Fibroblast of pulmonary artery (primary cell): Measurements from ENCODE around the gene OR52E1.

ENCODE experiments used
- DNase-seq: peaks from one replicate; pipeline ENCODE4 v3.0.0-alpha.2; 2010; ENCODE audit warnings: low read depth
- H3K4me3 ChIP-seq: replicated peaks from 2 replicates; pipeline ENCODE4 v1.5.1; 2011; ENCODE audit warnings: low read depth, mild to moderate bottlenecking, control low read depth, low read length, moderate library complexity
- CTCF ChIP-seq: IDR thresholded peaks from 2 replicates; pipeline ENCODE4 v1.5.1; 2011; ENCODE audit warnings: mild to moderate bottlenecking, control low read depth, low read length, inconsistent platforms; ENCODE audit errors: missing control alignments

OR52E1 gene

GRCh38 chr11:5103066-5103465 is 33.7 kb downstream of the OR52E1 start:
- DNase-seq = no peak
- H3K4me3 ChIP-seq = no peak overlapping the region
- TF ChIP-seq CTCF = no peak

- no peak overlapping the region for H3K4me3 ChIP-seq
- DNase-seq = no peak
- no peak for TF ChIP-seq CTCF
These were observed 37.9 kb downstream of the OR52E1 start for GRCh38 chr11:5107285-5107684.

GRCh38 chr11:5115339-5115738 is 46.0 kb downstream of the OR52E1 start:
- DNase-seq = no peak
- no peak overlapping the region for H3K4me3 ChIP-seq
- no peak for TF ChIP-seq CTCF

- no peak for TF ChIP-seq CTCF
- DNase-seq = no peak
- H3K4me3 ChIP-seq = no peak overlapping the region
These were observed 48.2 kb downstream of the OR52E1 start for GRCh38 chr11:5117588-5117987.

- H3K4me3 ChIP-seq = no peak overlapping the region
- no peak for DNase-seq
- TF ChIP-seq CTCF = no peak
These were observed 49.5 kb downstream of the OR52E1 start for GRCh38 chr11:5118893-5119292.
